Caco-2 (cell line): Measurements from ENCODE around the gene ATG10. TPM values are rescaled to one million over a fixed set of nuclear protein-coding genes. Genes with fewer than 3 reads are reported as not detected.
A peak's percentile ranks its signal among the peaks of the same experiment; 100 is the strongest.

ENCODE experiments used
- BruUV-seq: library from RNA; stranded (reverse); fragments of 400-500 nt; replicated peaks from 2 replicates; lab custom pipeline; 2021; lab: Mats Ljungman, UMichigan
- CTCF ChIA-PET: fragments of 300-600 bp; sonication (Branson Sonifier 250); formaldehyde crosslinking; loops from one replicate; lab custom pipeline; 2022; ENCODE audit warnings: antibody characterized with exemption; lab: Charles Lee
- POLR2A ChIA-PET: fragments of 300-600 bp; sonication (Branson Sonifier 250); formaldehyde crosslinking; loops from one replicate; lab custom pipeline; 2022; ENCODE audit warnings: antibody characterized with exemption; lab: Charles Lee
- DNase-seq, 2 experiments: peaks; one replicate each; pipeline versions ENCODE4 v3.0.0 to v3.0.0-alpha.2; 2020 to 2022
- H3K27me3 ChIP-seq: replicated peaks from 2 replicates; pipeline ENCODE4 v1.6.0; 2011; ENCODE audit warnings: low read length; ENCODE audit not compliant: control insufficient read depth, insufficient read depth
- H3K36me3 ChIP-seq: 2 replicates; pipeline ENCODE4 v1.5.1; 2011; ENCODE audit warnings: low read length; ENCODE audit not compliant: control insufficient read depth, insufficient read depth
- H3K4me1 ChIP-seq: fragments of 250-450 bp; sonication (Bioruptor Pico); 2 replicates; pipeline ENCODE4 v1.5.1; 2020; ENCODE audit warnings: mild to moderate bottlenecking
- H3K4me3 ChIP-seq: 2 replicates; pipeline ENCODE4 v1.5.1; 2011; ENCODE audit warnings: low read depth, mild to moderate bottlenecking, control low read depth, low read length
- H3K9me3 ChIP-seq: fragments of 250-450 bp; sonication (Bioruptor Pico); 2 replicates; pipeline ENCODE4 v1.5.1; 2020; ENCODE audit warnings: mild to moderate bottlenecking, moderate library complexity
- H3K27ac Mint-ChIP-seq: one replicate; pipeline ENCODE4 v1.8.0; 2022; ENCODE audit warnings: mixed read lengths; ENCODE audit not compliant: unreplicated experiment
- H3K27me3 Mint-ChIP-seq: one replicate; pipeline ENCODE4 v1.8.0; 2022; ENCODE audit warnings: mixed read lengths; ENCODE audit not compliant: insufficient read depth, unreplicated experiment
- H3K36me3 Mint-ChIP-seq: one replicate; pipeline ENCODE4 v1.8.0; 2022; ENCODE audit warnings: mild to moderate bottlenecking, mixed read lengths; ENCODE audit not compliant: insufficient read depth, unreplicated experiment
- H3K4me1 Mint-ChIP-seq: one replicate; pipeline ENCODE4 v1.8.0; 2022; ENCODE audit warnings: low read depth, mixed read lengths; ENCODE audit not compliant: unreplicated experiment
- H3K4me3 Mint-ChIP-seq: one replicate; pipeline ENCODE4 v1.8.0; 2022; ENCODE audit warnings: mild to moderate bottlenecking, moderate library complexity, mixed read lengths; ENCODE audit not compliant: unreplicated experiment
- H3K9me3 Mint-ChIP-seq: one replicate; pipeline ENCODE4 v1.8.0; 2022; ENCODE audit warnings: mixed read lengths; ENCODE audit not compliant: unreplicated experiment
- intact Hi-C: fragments of 100-400 bp; cut with micrococcal nuclease; formaldehyde crosslinking; loops from one replicate; pipeline ENCODE4 v1.10.0; 2022; ENCODE audit not compliant: unreplicated experiment
- total RNA-seq: library from RNA; stranded (reverse); gene quantifications from 2 replicates; pipeline ENCODE4 v1.2.3, GENCODE V29; 2022
- TF ChIP-seq, protein P1 (sequence below), 2 experiments: fragments of 200-600 bp in 1 of 2; IDR thresholded peaks; 1 replicate in 1 of 2; 2 replicates in 1 of 2; pipeline versions ENCODE4 v1.5.1 to v1.8.0; 2011 to 2022; ENCODE audit warnings: antibody characterized with exemption in 1 of 2, control low read depth in 1 of 2, inconsistent platforms in 1 of 2, low read depth in 1 of 2, low read length in 1 of 2, mild to moderate bottlenecking in 1 of 2, moderate library complexity in 1 of 2; ENCODE audit not compliant: insufficient read depth in 1 of 2, severe bottlenecking in 1 of 2, unreplicated experiment in 1 of 2

Gene ATG10
- total RNA-seq, 1 experiment from 2014 or later, result 5.8 TPM

- Mint-ChIP-seq H3K9me3 (peaks cover 11% of the 10 kb centered on the region), H3K4me1 (peaks cover 7% of the 10 kb centered on the region), H3K4me3 (no peak overlapping the region), H3K27ac (no peak overlapping the region), H3K27me3 (no peaks in the 10 kb centered on the region), H3K36me3 (no peaks in the 10 kb centered on the region)
- no peaks in the 10 kb centered on the region for H3K4me1 ChIP-seq
- ChIA-PET CTCF (no interaction called here), POLR2A (no interaction called here)
- intact Hi-C loops, result no loop called here
- peak in 1 of 2 experiments; percentile 9 for DNase-seq
- H3K4me3 ChIP-seq, result no peak overlapping the region
- no TSS peak for BruUV-seq
- H3K9me3 ChIP-seq, result no peaks in the 10 kb centered on the region
- TF ChIP-seq, protein P1, sequence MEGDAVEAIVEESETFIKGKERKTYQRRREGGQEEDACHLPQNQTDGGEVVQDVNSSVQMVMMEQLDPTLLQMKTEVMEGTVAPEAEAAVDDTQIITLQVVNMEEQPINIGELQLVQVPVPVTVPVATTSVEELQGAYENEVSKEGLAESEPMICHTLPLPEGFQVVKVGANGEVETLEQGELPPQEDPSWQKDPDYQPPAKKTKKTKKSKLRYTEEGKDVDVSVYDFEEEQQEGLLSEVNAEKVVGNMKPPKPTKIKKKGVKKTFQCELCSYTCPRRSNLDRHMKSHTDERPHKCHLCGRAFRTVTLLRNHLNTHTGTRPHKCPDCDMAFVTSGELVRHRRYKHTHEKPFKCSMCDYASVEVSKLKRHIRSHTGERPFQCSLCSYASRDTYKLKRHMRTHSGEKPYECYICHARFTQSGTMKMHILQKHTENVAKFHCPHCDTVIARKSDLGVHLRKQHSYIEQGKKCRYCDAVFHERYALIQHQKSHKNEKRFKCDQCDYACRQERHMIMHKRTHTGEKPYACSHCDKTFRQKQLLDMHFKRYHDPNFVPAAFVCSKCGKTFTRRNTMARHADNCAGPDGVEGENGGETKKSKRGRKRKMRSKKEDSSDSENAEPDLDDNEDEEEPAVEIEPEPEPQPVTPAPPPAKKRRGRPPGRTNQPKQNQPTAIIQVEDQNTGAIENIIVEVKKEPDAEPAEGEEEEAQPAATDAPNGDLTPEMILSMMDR (IDR thresholded peaks at IDR 0.05; ENCODE audit: insufficient read depth in 1 of 2, low read depth in 1 of 2, low read length in 1 of 2, severe bottlenecking in 1 of 2, unreplicated experiment in 1 of 2), result no peak
- no peaks in the 10 kb centered on the region for H3K36me3 ChIP-seq
- no peaks in the 10 kb centered on the region for H3K27me3 ChIP-seq
These were observed 47.7 kb downstream of the ATG10 start for GRCh38 chr5:82019342-82020138.

DNA sequence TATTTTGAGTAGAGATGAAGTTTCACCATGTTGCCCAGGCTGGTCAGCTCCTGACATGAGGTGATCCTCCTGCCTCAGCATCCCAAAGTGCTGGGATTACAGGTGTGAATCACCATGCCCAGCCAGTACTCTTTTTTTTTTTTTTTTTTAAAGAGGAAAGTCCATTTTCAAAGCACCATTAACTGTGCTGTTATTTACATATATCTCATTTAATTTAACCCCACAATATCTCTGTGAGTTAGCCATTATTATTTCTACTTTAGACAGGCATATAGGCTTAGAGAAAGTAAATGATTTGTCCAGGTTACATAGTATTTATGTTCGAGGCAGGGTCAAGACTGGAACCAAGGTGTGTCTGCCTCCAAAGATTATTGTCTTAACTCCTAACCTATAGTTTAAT is 50.7 kb downstream of the ATG10 start:
- Mint-ChIP-seq H3K27me3 (no peaks in the 10 kb centered on the region), H3K4me1 (peaks cover 7% of the 10 kb centered on the region), H3K4me3 (no peak overlapping the region), H3K36me3 (no peaks in the 10 kb centered on the region), H3K9me3 (no peaks in the 10 kb centered on the region), H3K27ac (no peak overlapping the region)
- TF ChIP-seq, protein P1 (IDR thresholded peaks at IDR 0.05; ENCODE audit: insufficient read depth in 1 of 2, low read depth in 1 of 2, low read length in 1 of 2, severe bottlenecking in 1 of 2, unreplicated experiment in 1 of 2), result no peak
- Histone ChIP-seq H3K4me3 (no peak overlapping the region), H3K4me1 (no peaks in the 10 kb centered on the region), H3K36me3 (no peaks in the 10 kb centered on the region), H3K9me3 (no peaks in the 10 kb centered on the region), H3K27me3 (no peaks in the 10 kb centered on the region)
- intact Hi-C loops, result no loop called here
- ChIA-PET CTCF (interaction anchor here (0.7 kb wide), 1 partner anchor 178 kb away, joined by 3 read pairs; no protein-coding TSS in a partner anchor), POLR2A (no interaction called here)
- no peak for DNase-seq
- BruUV-seq, result no TSS peak

GRCh38 chr5:82023644-82024043 is 51.8 kb downstream of the ATG10 start:
- BruUV-seq, result no TSS peak
- H3K36me3 Mint-ChIP-seq, result no peaks in the 10 kb centered on the region
- peaks cover 1% of the 10 kb centered on the region for H3K4me1 Mint-ChIP-seq
- Histone ChIP-seq H3K27me3 (no peaks in the 10 kb centered on the region), H3K4me1 (no peaks in the 10 kb centered on the region), H3K4me3 (no peak overlapping the region), H3K9me3 (no peaks in the 10 kb centered on the region), H3K36me3 (no peaks in the 10 kb centered on the region)
- no peak overlapping the region for H3K27ac Mint-ChIP-seq
- no peak for DNase-seq
- ChIA-PET CTCF (no interaction called here), POLR2A (no interaction called here)
- no peak overlapping the region for H3K4me3 Mint-ChIP-seq
- no peaks in the 10 kb centered on the region for H3K27me3 Mint-ChIP-seq
- no peaks in the 10 kb centered on the region for H3K9me3 Mint-ChIP-seq
- TF ChIP-seq, protein P1 (IDR thresholded peaks at IDR 0.05; ENCODE audit: insufficient read depth in 1 of 2, low read depth in 1 of 2, low read length in 1 of 2, severe bottlenecking in 1 of 2, unreplicated experiment in 1 of 2), result peak in 1 of 2 experiments; percentile 0
- intact Hi-C loops, result no loop called here
